Thyroid gland (tissue), 4 donors: ENCODE results near the gene RAD52. TPM values are rescaled to one million over a fixed set of nuclear protein-coding genes. Genes with fewer than 3 reads are reported as not detected.
"Not testable (repeated sequence)": the region's sequence is repeated elsewhere in the genome, so short reads cannot be mapped to it uniquely, and the experiment has no call there.

Source experiments
- DNase-seq, 2 donors: peaks; one replicate each; pipeline ENCODE4 v3.0.0-alpha.2; 2019
- H3K27ac ChIP-seq, 3 donors: fragments of 200-600 bp; sonication (generic); 1 replicate in 2 of 3; 2 replicates in 1 of 3; pipeline ENCODE4 v1.5.1; 2016 to 2019; ENCODE audit warnings: mild to moderate bottlenecking in 1 of 3, moderate library complexity in 1 of 3
- H3K27me3 ChIP-seq: fragments of 200-600 bp; sonication (generic); one replicate; pipeline ENCODE4 v1.5.1; 2019
- H3K36me3 ChIP-seq, 2 donors: fragments of 200-600 bp; sonication (generic); one replicate each; pipeline ENCODE4 v1.5.1; 2016 to 2019
- H3K4me1 ChIP-seq, 2 donors: fragments of 200-600 bp; sonication (generic); one replicate each; pipeline ENCODE4 v1.5.1; 2017 to 2019
- H3K4me3 ChIP-seq, 3 donors: fragments of 200-600 bp; sonication (generic); replicated peaks in 1 of 3; 1 replicate in 2 of 3; 2 replicates in 1 of 3; pipeline ENCODE4 v1.5.1; 2016; ENCODE audit warnings: mild to moderate bottlenecking in 1 of 3
- H3K9me3 ChIP-seq: fragments of 200-600 bp; sonication (generic); one replicate; pipeline ENCODE4 v1.5.1; 2017
- POLR2A ChIP-seq, 2 donors: fragments of 450-650 bp; IDR thresholded peaks; one replicate each; pipeline ENCODE4 v1.6.1; 2017; ENCODE audit warnings: antibody characterized with exemption in 2 of 2, mild to moderate bottlenecking in 2 of 2, moderate library complexity in 1 of 2
- WGBS, 2 donors: methylation state at CpG; one replicate each; pipeline ENCODE4 v1.1.5; 2017; 5-methylcytosine and 5-hydroxymethylcytosine counted together
- intact Hi-C: fragments of 100-400 bp; cut with DNase I; formaldehyde crosslinking; loops from one replicate; pipeline ENCODE4 v1.15.1; 2023
- total RNA-seq, 4 donors: library from RNA; depleted of rRNA; stranded (reverse); fragments of >200 nt; gene quantifications; one replicate each; pipeline ENCODE4 v1.2.3, GENCODE V29; 2016
- TF ChIP-seq, protein P1 (sequence below), 6 experiments: fragments of 200-600 bp in 3 of 6; fragments of 450-650 bp in 3 of 6; sonication (generic) in 3 of 6; IDR thresholded peaks; one replicate each; pipeline ENCODE4 v1.5.1; 2016 to 2019; ENCODE audit warnings: antibody characterized with exemption in 6 of 6, mild to moderate bottlenecking in 2 of 6, inconsistent platforms in 1 of 6, moderate library complexity in 1 of 6

The RAD52 gene
- total RNA-seq, 4 donors from 2014 or later, result 27.4 to 35.1 (median 31.0) TPM

DNA sequence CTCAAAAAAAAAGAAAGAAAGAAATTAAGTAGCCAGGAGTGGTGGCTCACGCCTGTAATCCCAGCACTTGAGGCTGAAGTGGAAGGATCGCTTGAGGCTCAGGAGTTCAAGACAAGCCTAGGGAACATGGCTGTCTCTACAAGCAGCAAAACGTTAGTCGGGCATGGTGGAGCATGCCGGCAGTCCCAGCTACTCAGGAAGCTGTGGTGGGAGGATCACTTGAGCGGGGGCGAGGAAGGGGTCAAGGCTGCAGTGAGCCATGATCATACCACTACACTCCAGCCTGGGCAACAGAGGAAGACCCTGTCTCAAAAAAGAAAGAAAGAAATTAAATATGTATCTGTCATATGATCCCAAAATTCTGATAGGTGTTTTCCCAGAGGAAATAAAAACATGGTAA lies 5.3 kb downstream of the RAD52 start:
- TF ChIP-seq POLR2A (IDR thresholded peaks at IDR 0.05), result no peak
- TF ChIP-seq, protein P1, sequence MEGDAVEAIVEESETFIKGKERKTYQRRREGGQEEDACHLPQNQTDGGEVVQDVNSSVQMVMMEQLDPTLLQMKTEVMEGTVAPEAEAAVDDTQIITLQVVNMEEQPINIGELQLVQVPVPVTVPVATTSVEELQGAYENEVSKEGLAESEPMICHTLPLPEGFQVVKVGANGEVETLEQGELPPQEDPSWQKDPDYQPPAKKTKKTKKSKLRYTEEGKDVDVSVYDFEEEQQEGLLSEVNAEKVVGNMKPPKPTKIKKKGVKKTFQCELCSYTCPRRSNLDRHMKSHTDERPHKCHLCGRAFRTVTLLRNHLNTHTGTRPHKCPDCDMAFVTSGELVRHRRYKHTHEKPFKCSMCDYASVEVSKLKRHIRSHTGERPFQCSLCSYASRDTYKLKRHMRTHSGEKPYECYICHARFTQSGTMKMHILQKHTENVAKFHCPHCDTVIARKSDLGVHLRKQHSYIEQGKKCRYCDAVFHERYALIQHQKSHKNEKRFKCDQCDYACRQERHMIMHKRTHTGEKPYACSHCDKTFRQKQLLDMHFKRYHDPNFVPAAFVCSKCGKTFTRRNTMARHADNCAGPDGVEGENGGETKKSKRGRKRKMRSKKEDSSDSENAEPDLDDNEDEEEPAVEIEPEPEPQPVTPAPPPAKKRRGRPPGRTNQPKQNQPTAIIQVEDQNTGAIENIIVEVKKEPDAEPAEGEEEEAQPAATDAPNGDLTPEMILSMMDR (IDR thresholded peaks at IDR 0.05), result no peak
- H3K27me3 ChIP-seq, result no peaks in the 10 kb centered on the region
- no peaks in the 10 kb centered on the region for H3K36me3 ChIP-seq
- intact Hi-C loops, result no loop called here
- H3K4me3 ChIP-seq, result no peak overlapping the region
- H3K9me3 ChIP-seq, result no peaks in the 10 kb centered on the region
- no peak overlapping the region for H3K27ac ChIP-seq
- WGBS, 2 donors, result 63 to 64% methylated on average over 7 of the region's 7 CpGs
- peaks cover 4 to 21% of the 10 kb centered on the region in 2 donors for H3K4me1 ChIP-seq
- DNase-seq, result no peak

DNA sequence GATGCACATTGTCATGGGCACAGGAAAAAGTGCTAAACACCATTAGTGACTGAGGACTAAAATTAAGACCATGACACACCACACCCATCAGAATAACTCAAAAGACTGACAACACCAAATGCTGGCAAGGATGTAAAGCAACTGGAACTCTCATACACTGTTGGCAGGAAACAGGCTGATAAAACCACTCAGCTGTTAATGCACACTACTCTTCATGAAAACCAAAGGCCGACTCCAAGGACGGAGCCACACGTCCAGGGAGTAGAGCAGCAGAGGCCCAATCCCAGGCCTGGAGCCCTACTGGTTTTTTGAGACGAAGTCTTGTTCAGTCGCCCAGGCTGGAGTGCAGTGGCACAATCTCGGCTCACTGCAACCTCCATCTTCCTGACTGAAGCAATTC lies 6.4 kb downstream of the RAD52 start:
- Histone ChIP-seq H3K27me3 (no peaks in the 10 kb centered on the region), H3K36me3 (no peaks in the 10 kb centered on the region), H3K4me1 (peaks cover 3 to 14% of the 10 kb centered on the region in 2 donors), H3K4me3 (no peak overlapping the region), H3K9me3 (no peaks in the 10 kb centered on the region), H3K27ac (no peak overlapping the region)
- TF ChIP-seq POLR2A (IDR thresholded peaks at IDR 0.05), result no peak
- TF ChIP-seq, protein P1 (IDR thresholded peaks at IDR 0.05), result no peak
- DNase-seq, result no peak
- 78 to 95% methylated on average over 6 of the region's 6 CpGs for WGBS, 2 donors
- intact Hi-C loops, result no loop called here

DNA sequence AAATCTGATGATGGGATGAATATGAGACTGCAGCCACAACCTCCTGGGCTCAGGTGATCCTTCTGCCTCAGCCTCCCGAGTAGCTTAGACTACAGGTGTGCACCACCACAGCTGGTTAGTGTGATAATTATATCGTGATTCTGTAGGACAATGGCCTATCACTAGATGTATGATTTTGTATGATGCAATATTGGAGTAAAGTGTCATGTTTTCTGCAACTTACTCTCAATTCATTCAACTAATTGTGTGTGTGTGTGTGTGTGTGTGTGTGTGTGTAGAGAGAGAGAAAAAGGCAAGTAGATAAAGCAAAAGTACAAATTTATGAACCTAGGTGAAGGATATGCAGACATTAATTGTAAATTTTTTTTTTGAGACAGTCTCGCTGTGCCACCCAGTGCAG lies 10.7 kb downstream of the RAD52 start:
- no peaks in the 10 kb centered on the region for H3K27me3 ChIP-seq
- H3K4me1 ChIP-seq, result peaks cover 6 to 12% of the 10 kb centered on the region in 2 donors
- no peak for TF ChIP-seq POLR2A (IDR thresholded peaks at IDR 0.05)
- TF ChIP-seq, protein P1 (IDR thresholded peaks at IDR 0.05), result no peak
- 92 to 94% methylated on average over 3 of the region's 3 CpGs for WGBS, 2 donors
- DNase-seq, result no peak
- H3K36me3 ChIP-seq, result no peaks in the 10 kb centered on the region
- H3K27ac ChIP-seq, result no peak overlapping the region
- H3K4me3 ChIP-seq, result no peak overlapping the region
- intact Hi-C loops, result no loop called here
- no peaks in the 10 kb centered on the region for H3K9me3 ChIP-seq

DNA sequence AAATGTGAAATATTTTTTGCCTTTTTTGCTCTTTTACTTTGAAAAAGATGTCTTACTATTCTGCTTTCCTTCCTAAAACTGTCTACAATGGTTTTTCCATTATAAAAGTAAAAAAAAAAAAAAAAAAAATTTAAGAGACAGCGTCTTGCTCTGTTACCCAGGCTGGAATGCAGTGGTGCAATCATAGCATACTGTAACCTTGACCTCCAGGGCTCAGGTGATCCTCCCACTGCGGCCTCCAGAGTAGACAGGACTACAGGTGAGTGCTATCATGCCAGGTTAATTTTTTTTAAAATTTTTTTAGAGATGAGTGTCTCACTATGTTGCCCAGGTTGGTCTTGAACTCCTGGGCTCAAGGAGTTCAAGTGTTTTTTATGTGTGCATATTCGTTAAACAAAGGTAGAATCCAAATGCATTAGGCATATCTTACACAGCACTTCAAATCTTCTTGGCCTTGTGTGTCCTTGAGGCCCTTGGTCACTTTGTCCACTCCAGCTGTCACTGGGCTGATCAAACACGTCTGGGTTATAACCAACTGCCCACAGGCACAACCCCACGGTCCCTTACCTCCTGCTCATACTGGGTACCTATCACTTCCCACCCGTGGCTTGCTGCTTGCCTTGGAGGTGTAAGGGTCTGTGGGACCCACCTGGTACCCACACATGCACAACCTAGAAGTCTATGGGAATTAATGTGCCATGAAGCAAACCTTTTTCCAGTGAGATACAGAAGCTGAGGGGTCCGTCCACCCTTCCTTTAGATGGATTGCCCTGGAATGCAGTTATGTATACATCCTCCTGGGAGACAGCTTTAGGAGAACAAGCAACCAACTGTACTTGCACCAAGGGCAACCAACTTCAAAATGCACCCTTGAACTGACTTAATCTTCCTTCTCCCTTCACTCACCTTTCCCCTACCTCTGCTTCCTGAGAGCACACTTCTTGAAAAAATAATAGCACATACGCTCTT lies 12.8 kb downstream of the RAD52 start:
- 77 to 83% methylated on average over 8 of the region's 8 CpGs for WGBS, 2 donors
- intact Hi-C loops, result no loop called here
- peak overlapping the region in 1 of 3 donors; percentile 31 for H3K27ac ChIP-seq

DNA sequence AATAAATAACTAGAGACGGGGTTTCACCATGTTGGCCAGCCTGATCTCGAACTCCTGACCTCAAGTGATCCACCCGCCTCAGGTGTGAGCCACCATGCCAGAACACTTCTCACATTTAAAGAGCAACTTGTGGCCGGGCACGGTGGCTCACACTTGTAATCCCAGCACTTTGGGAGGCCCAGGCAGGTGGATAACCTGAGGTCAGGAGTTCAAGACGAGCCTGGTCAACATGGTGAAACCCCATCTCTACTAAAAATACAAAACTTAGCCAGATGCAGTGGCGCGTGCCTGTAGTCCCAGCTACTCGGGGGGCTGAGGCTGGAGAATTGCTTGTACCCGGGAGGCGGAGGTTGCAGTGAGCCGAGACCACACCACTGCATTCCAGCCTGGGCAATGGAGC lies 13.6 kb downstream of the RAD52 start:
- Histone ChIP-seq H3K4me1 (peaks cover 6 to 12% of the 10 kb centered on the region in 2 donors), H3K27ac (peak overlapping the region in 1 of 3 donors; percentile 31)
- H3K9me3 ChIP-seq, H3K27me3 ChIP-seq, intact Hi-C loops, H3K36me3 ChIP-seq, H3K4me3 ChIP-seq: not testable (repeated sequence)
- DNase-seq, result peak; percentile 29 to 65
- 71 to 79% methylated on average over 12 of the region's 12 CpGs for whole genome bisulfite sequencing, 2 donors

More for the DNA sequence above, 12.8 kb downstream of the RAD52 start:
- no peaks in the 10 kb centered on the region for H3K36me3 ChIP-seq
- no peaks in the 10 kb centered on the region for H3K9me3 ChIP-seq
- DNase-seq, result peak in 1 of 2 donors; percentile 19
- H3K4me1 ChIP-seq, result peaks cover 6 to 12% of the 10 kb centered on the region in 2 donors
- no peaks in the 10 kb centered on the region for H3K27me3 ChIP-seq
- H3K4me3 ChIP-seq, result no peak overlapping the region
- TF ChIP-seq, protein P1 (IDR thresholded peaks at IDR 0.05), result no peak
- TF ChIP-seq POLR2A (IDR thresholded peaks at IDR 0.05), result no peak
